Posterior vena cava (tissue), 2 donors: ENCODE data around the gene LEFTY1. TPM values are rescaled to one million over a fixed set of nuclear protein-coding genes. Genes with fewer than 3 reads are reported as not detected.
"Not testable (repeated sequence)": the region's sequence is repeated elsewhere in the genome, so short reads cannot be mapped to it uniquely, and the experiment has no call there.

Experiments used
- DNase-seq: peaks from one replicate; pipeline ENCODE4 v3.0.0-alpha.2; 2020; ENCODE audit warnings: low spot score
- intact Hi-C, 2 donors: fragments of 100-400 bp; cut with DNase I; formaldehyde crosslinking; loops; one replicate each; pipeline versions ENCODE4 v1.14.1 to v1.14.2; 2022 to 2023
- long read RNA-seq, 2 donors: library from polyadenylated mRNA; unstranded; transcript quantifications; one replicate each; pipeline ENCODE4 v2.0.0, GENCODE V29; 2020 to 2021
- total RNA-seq, 2 donors: library from RNA; stranded (reverse); fragmentation: NEBNext Ultra II Directional; extraction: Animal tissue kit (Norgen Biotek cat#: 25700); gene quantifications; one replicate each; pipeline ENCODE4 v1.2.1, GENCODE V29; 2021
- donor health status: DM: yes; HTN: yes; CAD: no.
- donor health status: DM: yes; HTN: yes; CAD: no.

LEFTY1 gene, protein sequence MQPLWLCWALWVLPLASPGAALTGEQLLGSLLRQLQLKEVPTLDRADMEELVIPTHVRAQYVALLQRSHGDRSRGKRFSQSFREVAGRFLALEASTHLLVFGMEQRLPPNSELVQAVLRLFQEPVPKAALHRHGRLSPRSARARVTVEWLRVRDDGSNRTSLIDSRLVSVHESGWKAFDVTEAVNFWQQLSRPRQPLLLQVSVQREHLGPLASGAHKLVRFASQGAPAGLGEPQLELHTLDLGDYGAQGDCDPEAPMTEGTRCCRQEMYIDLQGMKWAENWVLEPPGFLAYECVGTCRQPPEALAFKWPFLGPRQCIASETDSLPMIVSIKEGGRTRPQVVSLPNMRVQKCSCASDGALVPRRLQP
- under 1 TPM; 0.28 to 0.38 TPM for total RNA-seq
- long read RNA-seq, donor 1 = 0 reads
- long read RNA-seq, donor 2 = 0 reads

DNA sequence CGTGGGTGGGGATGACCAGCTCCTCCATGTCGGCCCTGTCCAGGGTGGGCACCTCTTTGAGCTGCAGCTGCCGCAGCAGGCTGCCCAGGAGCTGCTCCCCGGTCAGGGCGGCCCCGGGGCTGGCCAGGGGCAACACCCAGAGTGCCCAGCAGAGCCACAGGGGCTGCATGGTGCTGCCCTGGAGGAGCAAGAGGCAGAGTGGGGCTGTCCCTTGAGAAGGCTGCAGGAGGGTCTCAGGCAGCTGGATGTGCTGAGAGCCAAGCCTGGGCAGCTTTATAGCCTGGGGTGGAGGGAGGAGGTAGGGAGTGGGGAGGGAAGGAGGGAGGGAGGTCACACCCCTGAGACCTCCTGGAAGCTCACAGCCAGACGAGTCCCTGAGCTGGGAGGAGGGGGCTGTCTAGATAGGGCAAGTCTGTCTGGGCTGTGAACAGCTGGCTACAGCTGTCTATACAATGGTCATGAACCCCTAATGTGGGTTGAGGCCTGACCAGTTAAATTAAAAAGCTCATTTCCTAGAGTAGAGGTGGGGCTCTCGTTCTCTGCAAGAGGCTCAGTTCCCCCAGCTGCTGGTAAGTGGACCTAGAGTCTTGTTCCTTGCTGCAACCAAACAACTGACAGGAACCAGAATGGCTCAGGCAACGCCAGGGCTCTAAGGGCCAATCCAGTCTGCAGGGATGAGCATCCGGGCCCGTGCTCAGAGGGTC is at the start of gene LEFTY1:
Gene LEFTY1, minus strand, starts transcription at position 249 of the 704 bp plus-strand sequence. Its CDS starts 80 bp downstream, at position 169.
- intact Hi-C loops = no loop called here
- DNase-seq = no peak

GRCh38 chr1:225937048-225937968 is 48.4 kb upstream of the LEFTY1 start:
- intact Hi-C loops = no loop called here
- DNase-seq = peak; percentile 72

GRCh38 chr1:225936523-225936922 is 47.6 kb upstream of the LEFTY1 start:
- DNase-seq = peak; percentile 11
- intact Hi-C loops = no loop called here

DNA sequence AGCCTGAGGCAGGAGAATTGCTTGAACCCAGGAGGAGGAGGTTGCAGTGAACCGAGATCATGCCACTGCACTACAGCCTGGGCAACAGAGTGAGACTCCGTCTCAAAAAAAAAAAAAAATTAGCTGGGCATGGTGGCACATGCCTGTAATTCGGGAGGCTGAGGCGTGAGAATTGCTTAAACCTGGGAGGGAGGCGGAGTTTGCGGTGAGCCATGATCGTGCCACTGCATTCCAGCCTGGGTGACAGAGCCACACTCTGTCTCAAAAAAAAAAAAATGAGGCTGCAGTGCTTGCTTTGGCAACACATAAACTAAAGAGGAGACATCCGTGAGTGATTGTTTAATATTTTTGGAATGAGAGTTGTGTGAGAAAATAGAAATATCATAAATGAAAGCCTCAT is 47.1 kb upstream of the LEFTY1 start:
- intact Hi-C loops, DNase-seq: not testable (repeated sequence)

DNA sequence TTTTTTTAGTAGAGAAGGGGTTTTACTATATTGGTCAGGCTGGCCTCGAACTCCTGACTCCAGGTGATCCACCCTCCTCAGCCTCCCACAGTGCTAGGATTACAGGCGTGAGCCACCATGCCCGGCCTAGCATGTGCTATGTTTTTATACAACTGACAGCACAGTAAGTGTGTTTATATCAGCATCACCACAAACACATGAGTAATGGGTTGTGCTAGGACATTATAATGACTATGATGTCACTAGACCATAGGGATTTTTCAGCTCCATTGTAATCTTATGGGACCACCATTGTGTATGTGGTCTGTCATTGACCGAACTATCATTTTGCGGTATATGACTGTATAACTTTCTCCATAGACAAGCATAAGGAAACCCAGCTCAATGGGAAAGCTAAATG is 45.8 kb upstream of the LEFTY1 start:
- no peak for DNase-seq
- intact Hi-C loops = loop anchor here in 1 of 2 donors (5.0 kb wide), 1 partner anchor 448 kb away; no protein-coding TSS in a partner anchor

- intact Hi-C loops = loop anchor here in 1 of 2 donors (5.0 kb wide), 1 partner anchor 449 kb away; no protein-coding TSS in a partner anchor
- no peak for DNase-seq
Measured at GRCh38 chr1:225933072-225933471, 44.1 kb upstream of the LEFTY1 start.

GRCh38 chr1:225931270-225932136 is 42.6 kb upstream of the LEFTY1 start:
- intact Hi-C loops = loop anchor here in 1 of 2 donors (5.0 kb wide), 1 partner anchor 451 kb away; no protein-coding TSS in a partner anchor
- DNase-seq = no peak

- intact Hi-C loops = loop anchor here in 1 of 2 donors (5.0 kb wide), 1 partner anchor 452 kb away; no protein-coding TSS in a partner anchor
- no peak for DNase-seq
Measured at GRCh38 chr1:225930566-225930965, 41.6 kb upstream of the LEFTY1 start.

DNA sequence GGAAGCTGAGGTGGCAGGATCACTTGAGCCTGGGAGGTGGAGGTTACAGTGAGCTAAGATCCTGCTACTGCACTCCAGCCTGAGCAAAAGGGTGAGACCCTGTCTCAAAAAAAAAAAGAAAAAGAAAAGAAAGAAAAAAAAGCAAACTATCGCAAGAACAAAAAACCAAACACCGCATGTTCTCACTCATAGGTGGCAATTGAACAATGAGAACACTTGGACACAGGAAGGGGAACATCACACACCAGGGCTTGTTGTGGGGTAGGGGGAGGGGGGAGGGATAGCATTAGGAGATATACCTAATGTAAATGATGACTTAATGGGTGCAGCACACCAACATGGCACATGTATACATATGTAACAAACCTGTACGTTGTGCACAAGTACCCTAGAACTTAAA is 40.5 kb upstream of the LEFTY1 start:
- DNase-seq, intact Hi-C loops: not testable (repeated sequence)

DNA sequence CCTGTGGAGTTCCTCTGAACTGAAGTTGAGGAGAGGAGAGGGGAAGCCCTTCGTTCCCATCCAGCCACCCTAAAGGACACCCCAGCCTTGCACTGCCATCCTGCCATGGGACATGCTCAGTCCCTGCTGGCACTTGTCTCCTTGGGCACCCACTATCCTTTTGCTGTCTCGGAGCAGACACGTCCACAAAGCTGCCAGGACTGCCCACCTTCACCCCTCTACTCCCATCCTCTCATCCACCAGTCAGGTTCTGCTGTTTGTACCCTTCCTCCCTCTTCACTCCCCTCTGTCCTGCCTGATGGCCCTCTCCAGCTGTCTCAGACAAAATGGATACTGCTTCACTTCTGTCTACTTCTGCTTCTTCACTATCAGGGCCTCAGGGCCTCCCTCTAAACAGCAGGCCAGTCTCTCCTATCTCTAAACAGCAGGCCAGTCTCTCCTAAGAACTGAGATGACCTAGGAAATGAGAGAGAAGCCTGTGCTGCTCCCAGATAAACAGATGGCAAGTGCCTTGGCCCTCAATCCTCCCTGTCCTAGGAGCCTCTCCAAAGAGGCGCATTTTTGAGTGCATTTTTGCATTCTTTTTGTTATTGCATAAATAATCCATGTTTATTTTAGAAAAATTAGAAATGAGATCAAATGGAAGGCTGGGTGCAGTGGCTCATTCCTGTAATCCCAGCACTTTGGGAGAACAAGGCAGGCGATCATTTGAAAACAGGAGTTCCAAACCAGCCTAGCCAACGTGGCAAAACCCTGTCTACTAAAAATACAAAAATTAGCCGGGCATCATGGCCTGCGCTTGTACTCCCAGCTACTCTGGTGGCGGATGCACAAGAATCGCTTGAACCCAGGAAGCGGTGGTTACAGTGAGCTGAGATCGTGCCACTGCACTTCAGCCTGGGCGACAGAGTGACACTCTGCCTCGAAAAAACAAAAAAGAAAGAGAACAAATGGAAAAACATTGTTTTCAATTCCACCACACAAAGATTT is 39.5 kb upstream of the LEFTY1 start:
- intact Hi-C loops = no loop called here
- DNase-seq = no peak

GRCh38 chr1:225926551-225927113 is 37.7 kb upstream of the LEFTY1 start:
- DNase-seq = no peak
- intact Hi-C loops = no loop called here

GRCh38 chr1:225923692-225924555 is 35.0 kb upstream of the LEFTY1 start, which contains the start of gene PYCR2:
TSS of gene PYCR2 (minus strand) at chr1:225924250. CDS start at chr1:225924110, 140 bp downstream.
- DNase-seq = peak; percentile 99
- intact Hi-C loops = no loop called here

DNA sequence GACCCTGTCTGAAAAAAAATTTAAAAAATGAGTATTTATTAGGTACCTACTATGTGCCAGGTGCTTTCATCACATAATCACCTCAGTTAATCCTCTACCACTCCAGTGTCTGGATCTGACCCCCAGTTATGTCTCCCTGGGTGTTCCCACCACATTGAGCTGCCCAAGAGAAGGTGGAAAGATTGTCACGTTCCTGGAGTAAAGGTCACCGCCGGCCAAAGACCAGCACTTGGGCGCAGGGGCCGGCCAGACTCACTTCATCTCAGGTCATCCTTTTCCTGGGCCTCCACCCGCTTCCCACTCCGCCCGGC is 34.4 kb upstream of the LEFTY1 start:
- intact Hi-C loops = no loop called here
- no peak for DNase-seq

DNA sequence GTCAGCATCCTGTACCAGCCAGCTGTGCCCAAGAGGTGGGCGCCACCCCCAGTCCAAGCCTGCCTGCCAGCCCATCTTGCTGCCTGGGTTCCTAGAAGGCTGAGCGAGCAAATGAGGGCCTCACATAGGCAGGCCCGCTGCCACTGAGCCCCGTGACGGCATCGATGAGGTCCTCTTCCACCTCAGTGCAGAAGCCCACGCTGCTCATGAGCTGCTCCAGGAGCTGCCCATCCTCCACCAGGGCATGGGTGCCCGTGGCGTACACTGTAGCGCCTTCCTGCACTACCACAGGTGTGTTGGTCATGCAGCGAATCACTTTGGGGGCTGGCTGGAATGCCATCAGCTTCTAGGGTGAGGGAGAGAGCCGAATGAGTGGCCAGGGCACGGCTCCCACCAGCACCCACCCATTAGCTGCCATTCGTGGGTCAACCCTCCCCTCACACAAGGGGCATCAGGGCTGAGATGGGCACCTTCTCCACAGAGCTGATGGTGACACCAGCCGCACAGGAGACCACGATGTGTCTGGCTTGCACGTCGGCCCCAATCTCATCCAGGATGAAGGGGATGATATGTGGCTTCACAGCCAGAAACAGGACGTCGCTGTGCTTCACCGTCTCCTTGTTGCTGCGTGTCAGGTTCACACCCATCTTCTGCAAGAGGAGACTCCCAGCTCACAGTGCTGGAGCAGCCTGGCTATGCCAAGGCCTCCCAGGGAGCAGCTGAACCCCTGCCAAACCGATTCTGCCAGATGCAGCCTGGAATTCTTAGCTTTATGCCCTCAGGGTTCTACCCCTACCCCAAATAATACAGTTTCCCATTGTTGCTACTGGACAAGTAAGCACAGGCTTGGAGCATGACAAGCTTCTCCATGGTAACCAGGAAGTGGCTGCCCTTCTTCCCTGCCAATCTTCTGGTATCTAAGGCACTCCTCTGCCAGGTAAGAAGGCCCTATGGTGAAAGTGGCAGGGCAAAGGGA is 33.1 kb upstream of the LEFTY1 start:
- intact Hi-C loops = no loop called here
- no peak for DNase-seq

DNA sequence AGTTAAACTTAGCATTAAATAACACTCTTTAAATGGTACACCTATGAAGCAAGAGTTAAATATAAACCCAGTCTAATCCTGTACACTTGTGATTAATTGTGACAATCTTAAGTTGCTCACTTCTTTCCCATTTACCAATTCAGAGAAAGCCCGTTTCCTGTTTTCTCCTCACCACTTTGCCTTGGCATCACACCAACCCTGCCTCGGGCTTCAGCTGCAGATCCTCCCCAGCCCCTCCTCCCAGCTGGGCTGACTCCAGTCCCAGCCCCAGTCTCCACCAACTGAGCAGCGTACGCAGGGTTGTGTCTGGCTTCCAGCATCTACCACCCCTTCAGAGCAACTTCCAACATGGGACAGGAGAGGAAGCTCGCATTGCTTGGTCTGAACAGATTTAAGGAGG is 31.0 kb upstream of the LEFTY1 start:
- intact Hi-C loops = loop anchor here (5.0 to 10.0 kb wide), 2 partner anchors 145 to 148 kb away; partner anchors contain the start of gene SRP9 (in 1 of the 2)
- peak; percentile 89 for DNase-seq
